ENCODE measurements around the gene RSPH10B2. TPM values are rescaled to one million over a fixed set of nuclear protein-coding genes. Genes with fewer than 3 reads are reported as not detected.

RSPH10B2 gene
- total and polyA plus RNA-seq, 9 of the 15 experiments (the other 6 are each of a cell fraction or from before 2014, with no cell fraction given) = 0.04 to 0.11 (median 0.08) TPM; not detected in 5

DNA sequence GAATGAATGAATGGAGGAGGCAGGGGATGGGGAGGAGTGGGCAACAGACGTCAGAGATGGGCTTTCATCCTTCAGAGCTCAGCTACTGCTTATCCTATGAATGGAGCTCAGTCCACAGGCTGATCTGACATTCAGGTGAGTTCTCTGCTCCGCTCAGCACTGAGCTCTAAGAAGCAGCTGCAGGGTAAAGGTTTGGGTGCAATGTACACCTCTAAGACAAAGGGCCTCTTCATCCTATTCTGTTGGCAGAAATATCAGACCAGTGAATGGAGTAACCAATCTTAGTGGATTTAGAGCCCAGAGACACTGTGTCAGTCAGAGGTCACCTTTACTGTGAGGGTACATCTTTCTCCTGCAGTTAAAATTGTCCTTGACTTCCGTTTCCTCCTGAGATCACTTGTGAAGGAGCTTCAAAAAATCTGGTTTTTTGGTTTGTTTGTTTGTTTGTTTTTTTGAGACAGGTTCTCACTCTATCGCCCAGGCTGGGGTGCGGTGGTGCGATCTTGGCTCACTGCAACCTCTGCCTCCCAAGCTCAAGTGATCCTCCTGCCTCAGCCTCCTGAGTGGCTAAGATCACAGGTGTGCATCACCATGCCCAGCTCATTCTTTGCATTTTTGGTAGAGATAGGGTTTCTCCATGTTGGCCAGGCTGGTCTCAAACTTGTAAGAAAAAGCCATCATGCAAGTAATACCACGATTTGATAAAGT lies 77.3 kb downstream of the RSPH10B2 start (continued):
- TF ChIP-seq, protein P1, sequence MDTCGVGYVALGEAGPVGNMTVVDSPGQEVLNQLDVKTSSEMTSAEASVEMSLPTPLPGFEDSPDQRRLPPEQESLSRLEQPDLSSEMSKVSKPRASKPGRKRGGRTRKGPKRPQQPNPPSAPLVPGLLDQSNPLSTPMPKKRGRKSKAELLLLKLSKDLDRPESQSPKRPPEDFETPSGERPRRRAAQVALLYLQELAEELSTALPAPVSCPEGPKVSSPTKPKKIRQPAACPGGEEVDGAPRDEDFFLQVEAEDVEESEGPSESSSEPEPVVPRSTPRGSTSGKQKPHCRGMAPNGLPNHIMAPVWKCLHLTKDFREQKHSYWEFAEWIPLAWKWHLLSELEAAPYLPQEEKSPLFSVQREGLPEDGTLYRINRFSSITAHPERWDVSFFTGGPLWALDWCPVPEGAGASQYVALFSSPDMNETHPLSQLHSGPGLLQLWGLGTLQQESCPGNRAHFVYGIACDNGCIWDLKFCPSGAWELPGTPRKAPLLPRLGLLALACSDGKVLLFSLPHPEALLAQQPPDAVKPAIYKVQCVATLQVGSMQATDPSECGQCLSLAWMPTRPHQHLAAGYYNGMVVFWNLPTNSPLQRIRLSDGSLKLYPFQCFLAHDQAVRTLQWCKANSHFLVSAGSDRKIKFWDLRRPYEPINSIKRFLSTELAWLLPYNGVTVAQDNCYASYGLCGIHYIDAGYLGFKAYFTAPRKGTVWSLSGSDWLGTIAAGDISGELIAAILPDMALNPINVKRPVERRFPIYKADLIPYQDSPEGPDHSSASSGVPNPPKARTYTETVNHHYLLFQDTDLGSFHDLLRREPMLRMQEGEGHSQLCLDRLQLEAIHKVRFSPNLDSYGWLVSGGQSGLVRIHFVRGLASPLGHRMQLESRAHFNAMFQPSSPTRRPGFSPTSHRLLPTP (IDR thresholded peaks at IDR 0.05; ENCODE audit: borderline replicate concordance, extremely low read depth, insufficient read length) = no peak
- TF ChIP-seq, protein P2, sequence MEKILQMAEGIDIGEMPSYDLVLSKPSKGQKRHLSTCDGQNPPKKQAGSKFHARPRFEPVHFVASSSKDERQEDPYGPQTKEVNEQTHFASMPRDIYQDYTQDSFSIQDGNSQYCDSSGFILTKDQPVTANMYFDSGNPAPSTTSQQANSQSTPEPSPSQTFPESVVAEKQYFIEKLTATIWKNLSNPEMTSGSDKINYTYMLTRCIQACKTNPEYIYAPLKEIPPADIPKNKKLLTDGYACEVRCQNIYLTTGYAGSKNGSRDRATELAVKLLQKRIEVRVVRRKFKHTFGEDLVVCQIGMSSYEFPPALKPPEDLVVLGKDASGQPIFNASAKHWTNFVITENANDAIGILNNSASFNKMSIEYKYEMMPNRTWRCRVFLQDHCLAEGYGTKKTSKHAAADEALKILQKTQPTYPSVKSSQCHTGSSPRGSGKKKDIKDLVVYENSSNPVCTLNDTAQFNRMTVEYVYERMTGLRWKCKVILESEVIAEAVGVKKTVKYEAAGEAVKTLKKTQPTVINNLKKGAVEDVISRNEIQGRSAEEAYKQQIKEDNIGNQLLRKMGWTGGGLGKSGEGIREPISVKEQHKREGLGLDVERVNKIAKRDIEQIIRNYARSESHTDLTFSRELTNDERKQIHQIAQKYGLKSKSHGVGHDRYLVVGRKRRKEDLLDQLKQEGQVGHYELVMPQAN (IDR thresholded peaks at IDR 0.05; ENCODE audit: borderline replicate concordance) = no peak
- TF ChIP-seq, protein P3, sequence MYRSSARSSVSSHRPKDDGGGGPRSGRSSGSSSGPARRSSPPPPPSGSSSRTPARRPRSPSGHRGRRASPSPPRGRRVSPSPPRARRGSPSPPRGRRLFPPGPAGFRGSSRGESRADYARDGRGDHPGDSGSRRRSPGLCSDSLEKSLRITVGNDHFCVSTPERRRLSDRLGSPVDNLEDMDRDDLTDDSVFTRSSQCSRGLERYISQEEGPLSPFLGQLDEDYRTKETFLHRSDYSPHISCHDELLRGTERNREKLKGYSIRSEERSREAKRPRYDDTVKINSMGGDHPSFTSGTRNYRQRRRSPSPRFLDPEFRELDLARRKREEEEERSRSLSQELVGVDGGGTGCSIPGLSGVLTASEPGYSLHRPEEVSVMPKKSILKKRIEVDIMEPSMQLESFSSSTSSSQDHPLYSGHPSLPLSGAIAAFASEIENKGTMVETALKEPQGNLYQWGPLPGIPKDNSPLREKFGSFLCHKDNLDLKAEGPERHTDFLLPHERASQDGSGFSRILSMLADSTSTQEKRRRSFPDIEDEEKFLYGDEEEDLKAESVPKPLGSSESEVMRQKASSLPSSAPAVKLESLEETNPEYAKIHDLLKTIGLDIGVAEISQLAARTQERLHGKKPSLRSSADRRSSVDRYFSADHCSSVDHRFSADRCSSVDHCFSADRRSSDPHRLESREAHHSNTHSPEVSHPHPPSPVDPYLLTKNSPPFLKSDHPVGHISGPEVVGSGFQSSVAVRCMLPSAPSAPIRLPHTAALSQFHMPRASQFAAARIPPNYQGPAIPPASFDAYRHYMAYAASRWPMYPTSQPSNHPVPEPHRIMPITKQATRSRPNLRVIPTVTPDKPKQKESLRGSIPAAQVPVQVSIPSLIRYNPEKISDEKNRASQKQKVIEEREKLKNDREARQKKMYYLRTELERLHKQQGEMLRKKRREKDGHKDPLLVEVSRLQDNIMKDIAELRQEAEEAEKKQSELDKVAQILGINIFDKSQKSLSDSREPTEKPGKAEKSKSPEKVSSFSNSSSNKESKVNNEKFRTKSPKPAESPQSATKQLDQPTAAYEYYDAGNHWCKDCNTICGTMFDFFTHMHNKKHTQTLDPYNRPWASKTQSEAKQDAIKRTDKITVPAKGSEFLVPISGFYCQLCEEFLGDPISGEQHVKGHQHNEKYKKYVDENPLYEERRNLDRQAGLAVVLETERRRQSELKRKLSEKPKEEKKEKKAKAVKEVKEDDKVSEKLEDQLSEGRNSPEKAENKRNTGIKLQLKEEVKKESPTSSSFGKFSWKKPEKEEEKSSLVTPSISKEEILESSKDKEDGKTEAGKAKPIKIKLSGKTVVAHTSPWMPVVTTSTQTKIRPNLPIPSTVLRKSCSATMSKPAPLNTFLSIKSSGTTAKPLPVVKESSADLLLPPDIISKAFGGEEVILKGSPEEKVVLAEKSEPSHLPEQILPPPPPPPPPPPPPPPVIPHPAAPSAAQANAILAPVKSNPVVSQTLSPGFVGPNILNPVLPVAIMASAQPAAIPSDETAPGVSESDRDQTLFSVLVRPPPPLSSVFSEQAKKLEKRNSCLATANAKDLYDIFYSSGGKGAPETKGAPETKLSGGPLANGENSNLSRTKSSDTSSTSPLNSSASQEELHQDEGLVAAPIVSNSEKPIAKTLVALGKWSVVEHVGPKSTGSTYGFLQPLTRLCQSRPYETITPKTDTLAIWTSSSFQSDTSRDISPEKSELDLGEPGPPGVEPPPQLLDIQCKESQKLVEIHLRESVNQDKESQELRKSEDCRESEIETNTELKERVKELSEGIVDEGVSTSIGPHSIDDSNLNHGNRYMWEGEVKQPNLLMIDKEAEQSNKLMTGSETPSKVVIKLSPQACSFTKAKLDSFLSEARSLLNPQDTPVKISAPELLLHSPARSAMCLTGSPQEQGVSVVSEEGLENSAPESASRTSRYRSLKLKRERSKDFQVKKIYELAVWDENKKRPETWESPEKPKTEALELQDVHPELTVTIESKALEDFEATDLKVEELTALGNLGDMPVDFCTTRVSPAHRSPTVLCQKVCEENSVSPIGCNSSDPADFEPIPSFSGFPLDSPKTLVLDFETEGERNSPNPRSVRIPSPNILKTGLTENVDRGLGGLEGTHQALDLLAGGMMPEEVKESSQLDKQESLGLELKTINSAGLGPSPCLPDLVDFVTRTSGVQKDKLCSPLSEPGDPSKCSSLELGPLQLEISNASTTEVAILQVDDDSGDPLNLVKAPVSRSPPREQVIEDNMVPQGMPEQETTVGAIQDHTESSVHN (IDR thresholded peaks at IDR 0.05; ENCODE audit: borderline replicate concordance in 1 of 2, low read depth in 1 of 2) = no peak
- TF ChIP-seq NCOA1 (IDR thresholded peaks at IDR 0.05; ENCODE audit: low read depth) = no peak
- no peak for TF ChIP-seq NCOA4 (IDR thresholded peaks at IDR 0.05; ENCODE audit: partially characterized antibody)
- TF ChIP-seq SIRT6 (IDR thresholded peaks at IDR 0.05; ENCODE audit: low read depth, low read length) = no peak
- TF ChIP-seq, protein P4, sequence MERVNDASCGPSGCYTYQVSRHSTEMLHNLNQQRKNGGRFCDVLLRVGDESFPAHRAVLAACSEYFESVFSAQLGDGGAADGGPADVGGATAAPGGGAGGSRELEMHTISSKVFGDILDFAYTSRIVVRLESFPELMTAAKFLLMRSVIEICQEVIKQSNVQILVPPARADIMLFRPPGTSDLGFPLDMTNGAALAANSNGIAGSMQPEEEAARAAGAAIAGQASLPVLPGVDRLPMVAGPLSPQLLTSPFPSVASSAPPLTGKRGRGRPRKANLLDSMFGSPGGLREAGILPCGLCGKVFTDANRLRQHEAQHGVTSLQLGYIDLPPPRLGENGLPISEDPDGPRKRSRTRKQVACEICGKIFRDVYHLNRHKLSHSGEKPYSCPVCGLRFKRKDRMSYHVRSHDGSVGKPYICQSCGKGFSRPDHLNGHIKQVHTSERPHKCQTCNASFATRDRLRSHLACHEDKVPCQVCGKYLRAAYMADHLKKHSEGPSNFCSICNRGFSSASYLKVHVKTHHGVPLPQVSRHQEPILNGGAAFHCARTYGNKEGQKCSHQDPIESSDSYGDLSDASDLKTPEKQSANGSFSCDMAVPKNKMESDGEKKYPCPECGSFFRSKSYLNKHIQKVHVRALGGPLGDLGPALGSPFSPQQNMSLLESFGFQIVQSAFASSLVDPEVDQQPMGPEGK (CRISPR knock-in tag; IDR thresholded peaks at IDR 0.05; ENCODE audit: borderline replicate concordance) = no peak
- no peak for TF ChIP-seq ZNF830 (CRISPR knock-in tag; IDR thresholded peaks at IDR 0.05)
